GM23338 (cell line): Measurements from ENCODE around the gene AKNAD1. TPM values are rescaled to one million over a fixed set of nuclear protein-coding genes. Genes with fewer than 3 reads are reported as not detected.

Experiments used
- ATAC-seq: fragments of 200-7000 bp; cut with Tn5 transposase; 3 replicates; pipeline ENCODE4 v1.9.1; 2020
- DNase-seq: peaks from one replicate; pipeline ENCODE4 v3.0.0-alpha.2; 2015; ENCODE audit warnings: low spot score
- H2AFZ ChIP-seq: fragments of 200-600 bp; sonication (generic); 2 replicates; pipeline ENCODE4 v1.8.0; 2016; ENCODE audit warnings: antibody characterized with exemption, mild to moderate bottlenecking, moderate library complexity
- H3F3A ChIP-seq: fragments of 200-600 bp; sonication (generic); replicated peaks from 2 replicates; pipeline ENCODE4 v1.8.0; 2017; ENCODE audit warnings: antibody characterized with exemption, mixed run types, low read depth
- H3K27ac ChIP-seq: fragments of 200-600 bp; sonication (generic); 2 replicates; pipeline ENCODE4 v1.6.1; 2016; ENCODE audit warnings: low read depth
- H3K27me3 ChIP-seq: fragments of 200-600 bp; sonication (generic); 2 replicates; pipeline ENCODE4 v1.8.0; 2016; ENCODE audit warnings: mild to moderate bottlenecking, mixed run types, moderate library complexity; ENCODE audit not compliant: insufficient read depth
- H3K36me3 ChIP-seq: fragments of 200-600 bp; sonication (generic); 2 replicates; pipeline ENCODE4 v1.8.0; 2016; ENCODE audit warnings: mild to moderate bottlenecking; ENCODE audit not compliant: insufficient read depth
- H3K4me1 ChIP-seq: fragments of 200-600 bp; sonication (generic); 2 replicates; pipeline ENCODE4 v1.8.0; 2016; ENCODE audit warnings: mild to moderate bottlenecking, moderate library complexity; ENCODE audit not compliant: insufficient read depth
- H3K4me2 ChIP-seq: fragments of 200-600 bp; sonication (generic); 2 replicates; pipeline ENCODE4 v1.7.1; 2017; ENCODE audit warnings: mixed run types
- H3K4me3 ChIP-seq: fragments of 200-600 bp; sonication (generic); 2 replicates; pipeline ENCODE4 v1.6.1; 2016; ENCODE audit warnings: mixed run types
- H3K79me2 ChIP-seq: fragments of 200-600 bp; sonication (generic); replicated peaks from 2 replicates; pipeline ENCODE4 v1.8.0; 2017; ENCODE audit warnings: mild to moderate bottlenecking; ENCODE audit not compliant: insufficient read depth
- H3K9me2 ChIP-seq: fragments of 200-600 bp; sonication (generic); 2 replicates; pipeline ENCODE4 v1.8.0; 2017; ENCODE audit not compliant: insufficient read depth
- H4K20me1 ChIP-seq: fragments of 200-600 bp; sonication (generic); replicated peaks from 2 replicates; pipeline ENCODE4 v1.8.0; 2017; ENCODE audit warnings: mild to moderate bottlenecking; ENCODE audit not compliant: insufficient read depth
- H3K27ac Mint-ChIP-seq: 2 replicates; pipeline ENCODE4 v1.8.0; 2020; ENCODE audit warnings: inconsistent platforms, mild to moderate bottlenecking, moderate library complexity, mixed read lengths
- H3K27me3 Mint-ChIP-seq: 3 replicates; pipeline ENCODE4 v1.8.0; 2022; ENCODE audit warnings: low read depth, mild to moderate bottlenecking, moderate library complexity, mixed read lengths, inconsistent platforms; ENCODE audit not compliant: insufficient read depth, poor library complexity
- H3K36me3 Mint-ChIP-seq: 3 replicates; pipeline ENCODE4 v1.8.0; 2021; ENCODE audit warnings: low read depth, mild to moderate bottlenecking, inconsistent platforms, moderate library complexity, mixed read lengths
- H3K4me1 Mint-ChIP-seq: 3 replicates; pipeline ENCODE4 v1.8.0; 2020; ENCODE audit warnings: mild to moderate bottlenecking, inconsistent platforms, mixed read lengths
- H3K4me3 Mint-ChIP-seq: 3 replicates; pipeline ENCODE4 v1.8.0; 2021; ENCODE audit warnings: moderate library complexity, mild to moderate bottlenecking, inconsistent platforms, mixed read lengths
- H3K9me3 Mint-ChIP-seq: 3 replicates; pipeline ENCODE4 v1.8.0; 2020; ENCODE audit warnings: moderate library complexity, mild to moderate bottlenecking, inconsistent platforms, mixed read lengths
- CTCF ChIP-seq, 2 experiments: fragments of 200-600 bp in 1 of 2; sonication (generic) in 1 of 2; conservative IDR thresholded peaks; 2 replicates each; pipeline versions ENCODE4 v1.5.1 to v1.6.1; 2016 to 2017; ENCODE audit warnings: antibody characterized with exemption in 2 of 2, low read depth in 2 of 2, mild to moderate bottlenecking in 2 of 2, moderate library complexity in 1 of 2
- ETS1 ChIP-seq: IDR thresholded peaks from 2 replicates; pipeline ENCODE4 v1.6.1; 2016; ENCODE audit warnings: antibody characterized with exemption
- EZH2 ChIP-seq: fragments of 200-600 bp; sonication (generic); IDR thresholded peaks from one replicate; pipeline ENCODE4 v1.8.0; 2017; ENCODE audit warnings: antibody characterized with exemption, mild to moderate bottlenecking, low read depth; ENCODE audit not compliant: unreplicated experiment
- EZH2phosphoT487 ChIP-seq: fragments of 200-600 bp; sonication (generic); IDR thresholded peaks from one replicate; pipeline ENCODE4 v1.8.1; 2018; ENCODE audit warnings: antibody characterized with exemption; ENCODE audit not compliant: unreplicated experiment
- JUNB ChIP-seq: IDR thresholded peaks from one replicate; pipeline ENCODE4 v1.6.1; 2016; ENCODE audit warnings: antibody characterized with exemption; ENCODE audit not compliant: unreplicated experiment
- NANOG ChIP-seq: IDR thresholded peaks from 2 replicates; pipeline ENCODE4 v1.6.1; 2016; ENCODE audit warnings: antibody characterized with exemption, borderline replicate concordance
- STAT1 ChIP-seq: IDR thresholded peaks from one replicate; pipeline ENCODE4 v1.6.1; 2016; ENCODE audit warnings: antibody characterized with exemption; ENCODE audit not compliant: unreplicated experiment
- ZNF331 ChIP-seq: fragments of 250-450 bp; sonication (Bioruptor Pico); IDR thresholded peaks from 2 replicates; pipeline ENCODE4 v1.5.0; 2020; ENCODE audit warnings: low read depth, mild to moderate bottlenecking, moderate library complexity
- polyA plus RNA-seq: library from polyadenylated mRNA; unstranded; fragments of >200 nt; fragmentation: Nextera tagmentation; extraction: Ambion mirVana; gene quantifications from 2 replicates; pipeline ENCODE4 v1.2.1, GENCODE V29; 2016
- total RNA-seq: library from RNA; depleted of rRNA; stranded (reverse); fragments of >200 nt; shearing (Covaris generic); gene quantifications from 2 replicates; pipeline ENCODE4 v1.2.3, GENCODE V29; 2014

Gene AKNAD1
- total and polyA plus RNA-seq, 2 experiments from 2014 or later: not detected

GRCh38 chr1:108897865-108898720, 41.2 kb upstream of the AKNAD1 start:
- no peaks in the 10 kb centered on the region for H3K36me3 ChIP-seq
- H3K27ac Mint-ChIP-seq: no peak overlapping the region
- peak; percentile 54; the same call in 2 of the 3 replicates for ATAC-seq
- H3K4me1 Mint-ChIP-seq: peaks cover 5% of the 10 kb centered on the region
- no peaks in the 10 kb centered on the region for H3K79me2 ChIP-seq
- no peak overlapping the region for H3K4me3 ChIP-seq
- no peaks in the 10 kb centered on the region for H3K9me3 Mint-ChIP-seq
- H3K4me2 ChIP-seq: no peak overlapping the region
- H3K27me3 ChIP-seq: no peaks in the 10 kb centered on the region
- H3K27me3 Mint-ChIP-seq: no peaks in the 10 kb centered on the region
- H3F3A ChIP-seq: no peaks in the 10 kb centered on the region
- no peak for TF ChIP-seq ETS1
- TF ChIP-seq CTCF (conservative IDR thresholded peaks at IDR 0.05; ENCODE audit: low read depth in 2 of 2): peak; percentile 73 to 87
- DNase-seq: peak; percentile 72
- H3K4me1 ChIP-seq: no peaks in the 10 kb centered on the region
- H3K27ac ChIP-seq: no peak overlapping the region
- no peaks in the 10 kb centered on the region; the same call in 2 of the 3 replicates for H3K36me3 Mint-ChIP-seq
- H2AFZ ChIP-seq: no peak overlapping the region
- H3K9me2 ChIP-seq: no peaks in the 10 kb centered on the region
- H4K20me1 ChIP-seq: no peaks in the 10 kb centered on the region
- H3K4me3 Mint-ChIP-seq: no peak overlapping the region

GRCh38 chr1:108896146-108897145, 39.6 kb upstream of the AKNAD1 start:
- 0 out of 2 replicates have a peak overlapping the region, but pooled peaks have one; percentile 4 for H3K4me2 ChIP-seq
- DNase-seq (peak; percentile 62), ATAC-seq (peak; percentile 48; the same call in 2 of the 3 replicates)
- no peaks in the 10 kb centered on the region for H3K27me3 ChIP-seq
- H3K27ac ChIP-seq: no peak overlapping the region
- no peak for TF ChIP-seq JUNB
- no peak for TF ChIP-seq ZNF331
- no peak for TF ChIP-seq ETS1
- no peak for TF ChIP-seq NANOG
- TF ChIP-seq EZH2: no peak
- no peak for TF ChIP-seq EZH2phosphoT487
- no peak for TF ChIP-seq STAT1
- no peaks in the 10 kb centered on the region for H3K27me3 Mint-ChIP-seq
- H3K4me3 Mint-ChIP-seq: no peak overlapping the region
- H3K4me3 ChIP-seq: no peak overlapping the region
- no peaks in the 10 kb centered on the region for H3K4me1 ChIP-seq
- no peaks in the 10 kb centered on the region for H3K79me2 ChIP-seq
- H2AFZ ChIP-seq: no peak overlapping the region
- no peaks in the 10 kb centered on the region for H3K9me2 ChIP-seq
- no peak overlapping the region for H3K27ac Mint-ChIP-seq
- no peaks in the 10 kb centered on the region for H4K20me1 ChIP-seq
- H3K4me1 Mint-ChIP-seq: peaks cover 5% of the 10 kb centered on the region
- H3F3A ChIP-seq: no peaks in the 10 kb centered on the region
- H3K36me3 Mint-ChIP-seq: no peaks in the 10 kb centered on the region; the same call in 2 of the 3 replicates
- H3K9me3 Mint-ChIP-seq: no peaks in the 10 kb centered on the region
- H3K36me3 ChIP-seq: no peaks in the 10 kb centered on the region
